Endothelial cell of umbilical vein (primary cell): ENCODE results near the gene RAB1A. TPM values are rescaled to one million over a fixed set of nuclear protein-coding genes. Genes with fewer than 3 reads are reported as not detected.

Experiments
- BruUV-seq: library from RNA; stranded (reverse); fragments of 400-500 nt; replicated peaks from 2 replicates; lab custom pipeline; 2021; lab: Mats Ljungman, UMichigan
- CTCF ChIA-PET: fragments of 300-600, 350-600 bp; sonication (Branson Sonifier 250); formaldehyde crosslinking; loops from one replicate; lab custom pipeline; 2021; ENCODE audit warnings: antibody characterized with exemption, inconsistent platforms; lab: Charles Lee
- POLR2A ChIA-PET: fragments of 300-600, 350-600 bp; sonication (Branson Sonifier 250); formaldehyde crosslinking; loops from one replicate; lab custom pipeline; 2021; ENCODE audit warnings: antibody characterized with exemption, inconsistent platforms; lab: Charles Lee
- DNase-seq: peaks from one replicate; pipeline ENCODE4 v3.0.0-alpha.2; 2011; ENCODE audit warnings: low read depth, low spot score
- FAIRE-seq: peaks from 2 replicates; lab custom pipeline; 2011; peaks lifted over from hg19 to GRCh38; lab: Jason Lieb, UNC
- H2AFZ ChIP-seq: 2 replicates; pipeline ENCODE4 v1.6.0; 2012; ENCODE audit warnings: low read depth, low read length, control low read depth, inconsistent platforms
- H3K27ac ChIP-seq: 2 replicates; pipeline ENCODE4 v1.5.1; 2011; ENCODE audit warnings: low read depth, mild to moderate bottlenecking, control low read depth, low read length, moderate library complexity; ENCODE audit not compliant: insufficient read depth
- H3K27me3 ChIP-seq, 2 experiments: 2 replicates each; pipeline versions ENCODE4 v1.6.0 to v1.6.1; 2011; ENCODE audit warnings: low read length in 2 of 2, mixed read lengths in 1 of 2; ENCODE audit not compliant: control insufficient read depth in 2 of 2, insufficient read depth in 2 of 2
- H3K36me3 ChIP-seq, 2 experiments: 2 replicates in 1 of 2; 3 replicates in 1 of 2; pipeline ENCODE4 v1.5.1; 2011; ENCODE audit warnings: low read length in 2 of 2, mild to moderate bottlenecking in 1 of 2, moderate library complexity in 1 of 2; ENCODE audit not compliant: control insufficient read depth in 2 of 2, insufficient read depth in 2 of 2; ENCODE audit errors: extremely low read depth in 1 of 2
- H3K4me1 ChIP-seq: 3 replicates; pipeline ENCODE4 v1.5.1; 2011; ENCODE audit warnings: mild to moderate bottlenecking, low read length; ENCODE audit not compliant: control insufficient read depth, insufficient read depth; ENCODE audit errors: extremely low read depth
- H3K4me2 ChIP-seq: 2 replicates; pipeline ENCODE4 v1.6.1; 2011; ENCODE audit warnings: low read length, control low read depth, mixed read lengths; ENCODE audit not compliant: insufficient read depth
- H3K4me3 ChIP-seq, 3 experiments: fragments of 200-600 bp in 1 of 3; sonication (generic), shearing (Covaris generic) in 1 of 3; replicated peaks in 1 of 3; 2 replicates each; pipeline ENCODE4 v1.5.1; 2011 to 2016; ENCODE audit warnings: control low read depth in 3 of 3, low read length in 3 of 3, mild to moderate bottlenecking in 2 of 3, inconsistent platforms in 1 of 3, low read depth in 1 of 3, moderate library complexity in 1 of 3; ENCODE audit not compliant: insufficient read depth in 1 of 3
- H3K79me2 ChIP-seq: 2 replicates; pipeline ENCODE4 v1.6.0; 2012; ENCODE audit warnings: low read length, inconsistent platforms; ENCODE audit not compliant: control insufficient read depth, insufficient read depth
- H3K9ac ChIP-seq: replicated peaks from 2 replicates; pipeline ENCODE3; 2011; ENCODE audit warnings: low read length, control low read depth; ENCODE audit not compliant: insufficient read depth; ENCODE audit errors: extremely low read depth
- H3K9me1 ChIP-seq: replicated peaks from 3 replicates; pipeline ENCODE4 v1.6.0; 2011; ENCODE audit warnings: mild to moderate bottlenecking, low read length; ENCODE audit not compliant: control insufficient read depth, insufficient read depth; ENCODE audit errors: extremely low read depth
- H3K9me3 ChIP-seq: replicated peaks from 2 replicates; pipeline ENCODE4 v1.5.1; 2012; ENCODE audit warnings: low read length, inconsistent platforms; ENCODE audit not compliant: control insufficient read depth, insufficient read depth
- H4K20me1 ChIP-seq: replicated peaks from 2 replicates; pipeline ENCODE3; 2011; ENCODE audit warnings: mild to moderate bottlenecking, low read length; ENCODE audit not compliant: control insufficient read depth, insufficient read depth; ENCODE audit errors: extremely low read depth
- CTCF ChIP-seq, 2 donors: IDR thresholded peaks; 1 replicate in 1 of 2; 2 replicates in 1 of 2; pipeline ENCODE4 v1.5.1; 2011; ENCODE audit warnings: low read length in 2 of 2, mild to moderate bottlenecking in 2 of 2, moderate library complexity in 2 of 2, control low read depth in 1 of 2, inconsistent platforms in 1 of 2, low read depth in 1 of 2; ENCODE audit not compliant: insufficient read depth in 1 of 2; ENCODE audit errors: extremely low read depth in 1 of 2
- FOS ChIP-seq: IDR thresholded peaks from 2 replicates; pipeline ENCODE4 v1.6.1; 2011; ENCODE audit warnings: mild to moderate bottlenecking, low read length, moderate library complexity, borderline replicate concordance; ENCODE audit not compliant: insufficient read depth
- JUN ChIP-seq: IDR thresholded peaks from 2 replicates; pipeline ENCODE4 v1.6.1; 2011; ENCODE audit warnings: borderline replicate concordance, low read depth; ENCODE audit not compliant: insufficient read length, insufficient read depth
- MAX ChIP-seq: IDR thresholded peaks from 2 replicates; pipeline ENCODE4 v1.6.1; 2011; ENCODE audit not compliant: insufficient read depth, insufficient read length
- MYC ChIP-seq: IDR thresholded peaks from one replicate; pipeline ENCODE4 v1.6.1; 2011; ENCODE audit warnings: mild to moderate bottlenecking, low read depth, low read length
- dilution Hi-C: fragments of 300-500 bp; cut with MboI; formaldehyde crosslinking; loops from one replicate; pipeline ENCODE4 v1.15.0; 2019; ENCODE audit warnings: low sequenced_read_pairs; ENCODE audit not compliant: extremely low pct_ligation_motif_present
- intact Hi-C: fragments of 100-400 bp; cut with micrococcal nuclease; formaldehyde crosslinking; loops from one replicate; pipeline ENCODE4 v1.10.0; 2022
- polyA plus RNA-seq, 4 experiments: library from polyadenylated mRNA; depleted of rRNA in 3 of 4; stranded (reverse) in 3 of 4; unstranded in 1 of 4; fragments of >200 nt; gene quantifications; 2 replicates each; pipeline versions ENCODE4 v1.2.1 to v1.2.3, GENCODE V29; 2011 to 2012; ENCODE audit warnings: missing spikeins in 1 of 4
- total RNA-seq: library from RNA; stranded (reverse); gene quantifications from 2 replicates; pipeline ENCODE4 v1.2.3, GENCODE V29; 2021

RAB1A gene
- total and polyA plus RNA-seq, 2 donors (not counting 3 experiments of a cell fraction or from before 2014, with no cell fraction given) = 121 to 176 TPM

GRCh38 chr2:65064728-65065552 lies 65.0 kb downstream of the RAB1A start:
- dilution Hi-C loops = no loop called here
- peak; percentile 95 for FAIRE-seq

More at GRCh38 chr2:65064728-65065552, 65.0 kb downstream of the RAB1A start:
- H3K4me2 ChIP-seq = peak overlapping the region; percentile 13
- POLR2A ChIA-PET = interaction anchor here (0.9 to 1.3 kb wide), 2 partner anchors 9 to 105 kb away, joined by 4 to 8 read pairs; partner anchors contain the start of gene CEP68
- TSS peak; percentile 3 for BruUV-seq
- peak overlapping the region; percentile 33 for H3K9ac ChIP-seq
- no peaks in the 10 kb centered on the region for H3K9me3 ChIP-seq
- CTCF ChIA-PET = interaction anchor here (0.8 to 2.8 kb wide), 26 partner anchors 9 to 509 kb away, joined by 3 to 65 read pairs (median 5); partner anchors contain the start of genes CEP68 and RAB1A
- intact Hi-C loops = loop anchor here (1.0 to 2.0 kb wide), 4 partner anchors 66 to 508 kb away; partner anchors contain the start of gene RAB1A
- H3K4me3 ChIP-seq = no peak overlapping the region
- no peak overlapping the region for H2AFZ ChIP-seq
- TF ChIP-seq FOS = peak; percentile 92
- peak; percentile 90 for TF ChIP-seq JUN
- no peak for TF ChIP-seq MYC
- TF ChIP-seq CTCF (IDR thresholded peaks at IDR 0.05; ENCODE audit: extremely low read depth in 1 of 2, insufficient read depth in 1 of 2, low read depth in 1 of 2, low read length in 2 of 2) = peak; percentile 54 to 61
- no peak for TF ChIP-seq MAX
- H3K27ac ChIP-seq = peak overlapping the region; percentile 48
- peaks cover 33% of the 10 kb centered on the region for H3K4me1 ChIP-seq
- no peaks in the 10 kb centered on the region for H3K27me3 ChIP-seq
- H4K20me1 ChIP-seq = no peaks in the 10 kb centered on the region
- peak; percentile 93 for DNase-seq
- H3K36me3 ChIP-seq = peaks cover 0 to 1% of the 10 kb centered on the region in 2 experiments
- H3K79me2 ChIP-seq = peaks cover 23% of the 10 kb centered on the region
- no peaks in the 10 kb centered on the region for H3K9me1 ChIP-seq
